CD4-positive, alpha-beta T cell treated with Interleukin-15 for 1 hour (primary cell): ENCODE measurements around the gene POLR2E.
A peak's percentile ranks its signal among the peaks of the same experiment; 100 is the strongest.

Experiments
- DNase-seq: peaks from one replicate; pipeline ENCODE4 v3.0.0-alpha.2; 2020

The POLR2E gene

GRCh38 chr19:1042689-1043511 is 52.3 kb downstream of the POLR2E start:
- DNase-seq = no peak

GRCh38 chr19:1041835-1042685 is 53.1 kb downstream of the POLR2E start:
- DNase-seq = no peak

DNA sequence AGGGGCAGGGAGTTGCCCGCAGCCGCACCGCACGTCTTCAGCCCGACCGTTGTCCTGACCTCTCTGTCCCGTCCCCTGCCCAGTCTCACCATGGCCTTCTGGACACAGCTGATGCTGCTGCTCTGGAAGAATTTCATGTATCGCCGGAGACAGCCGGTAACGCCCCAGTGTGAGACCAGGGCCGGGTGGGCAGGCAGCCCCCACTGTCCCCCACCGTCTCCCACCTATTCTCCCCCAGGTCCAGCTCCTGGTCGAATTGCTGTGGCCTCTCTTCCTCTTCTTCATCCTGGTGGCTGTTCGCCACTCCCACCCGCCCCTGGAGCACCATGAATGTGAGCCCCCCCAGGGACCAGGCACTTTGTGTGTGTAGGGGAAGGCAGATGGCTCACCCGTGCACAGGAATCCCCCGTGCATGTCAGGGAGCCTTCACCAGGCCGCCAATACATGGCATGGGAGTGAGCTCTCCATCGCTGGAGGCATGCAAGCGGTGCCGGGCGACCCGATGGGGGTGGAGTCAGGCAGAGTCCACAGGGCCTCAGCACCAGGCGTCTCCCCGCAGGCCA is 53.8 kb downstream of the POLR2E start:
- DNase-seq = no peak

- DNase-seq = peak; percentile 92
These were observed 54.5 kb downstream of the POLR2E start for GRCh38 chr19:1040476-1041271.

DNA sequence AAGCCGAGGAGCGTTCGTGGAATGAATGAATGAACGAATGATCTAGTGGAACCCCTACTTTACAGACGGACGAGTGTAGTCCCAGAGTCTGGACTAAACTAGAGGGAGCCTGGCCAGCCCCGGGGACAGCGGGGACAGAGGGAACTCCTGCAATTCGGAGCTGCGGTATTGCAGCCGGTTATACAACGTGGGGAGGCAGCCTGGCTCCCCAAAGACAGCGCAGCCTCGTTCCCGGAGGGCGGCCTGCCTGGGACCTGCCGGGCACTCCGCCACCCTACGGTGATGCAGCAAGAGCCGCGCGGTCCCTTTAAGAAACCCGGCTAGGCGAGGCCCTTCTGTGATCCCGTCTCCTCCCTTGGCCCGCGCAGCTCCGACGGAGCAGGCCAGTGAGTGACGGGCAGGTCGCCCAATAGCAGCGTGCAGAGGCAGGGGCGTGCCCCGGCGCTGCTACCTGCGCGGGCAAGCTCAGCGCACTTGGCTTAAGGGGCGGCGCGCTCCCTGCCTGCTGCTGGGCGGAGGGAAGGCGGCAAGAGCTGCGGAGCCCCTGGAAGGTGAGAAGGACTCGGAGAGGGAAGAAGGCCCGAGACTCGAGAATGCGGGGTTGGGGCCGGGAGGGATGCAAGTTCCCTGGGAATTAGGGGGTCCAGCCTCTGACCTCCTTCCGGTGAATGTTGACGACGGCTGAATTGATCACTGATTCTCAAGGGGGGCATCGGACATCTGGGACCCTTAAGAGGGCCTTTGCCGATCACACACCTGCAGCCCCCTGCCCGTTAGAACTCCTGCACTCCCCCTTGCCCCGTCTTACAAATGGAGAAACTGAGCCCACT is 55.3 kb downstream of the POLR2E start, which contains the start of gene ABCA7:
ABCA7 (plus strand) TSS at position 462 of the 830 bp plus-strand sequence. CDS start 1,255 bp downstream, outside the sequence.
- DNase-seq = peak; percentile 98

DNA sequence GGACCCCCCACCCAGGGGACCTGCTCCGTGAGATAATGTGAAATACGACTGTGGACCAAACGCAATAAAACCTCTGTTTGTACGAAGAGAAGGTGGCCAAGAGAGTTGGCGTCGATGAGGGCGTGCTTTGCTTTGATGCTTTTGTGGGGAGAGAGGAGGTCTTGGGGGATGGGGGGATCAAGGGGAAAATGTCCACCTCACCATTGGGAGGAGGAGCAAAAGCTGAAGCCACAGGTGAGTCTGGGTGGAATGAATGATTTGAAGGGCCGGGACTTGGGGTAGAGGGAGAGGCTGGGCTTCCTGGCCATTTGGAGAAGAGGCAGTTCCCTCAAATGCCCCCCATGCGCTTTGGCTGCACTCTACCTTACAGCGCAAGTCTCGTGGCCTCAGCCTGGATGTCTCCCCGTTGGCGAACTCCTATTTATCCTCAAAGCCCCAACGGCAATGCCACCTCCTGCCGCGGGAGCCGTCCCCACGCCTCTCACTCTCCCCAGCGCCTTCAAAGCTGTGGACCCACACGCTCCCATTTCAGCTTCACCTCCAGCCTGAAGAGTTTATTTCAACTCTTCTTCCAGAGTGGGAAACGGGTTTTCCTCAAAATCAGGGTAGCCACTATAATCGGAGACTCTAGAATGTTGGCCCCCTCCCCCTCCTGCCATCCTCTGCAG is 56.1 kb downstream of the POLR2E start:
- no peak for DNase-seq

- DNase-seq = no peak
These were observed 57.5 kb downstream of the POLR2E start for GRCh38 chr19:1037621-1038064.
